SK-N-SH treated with all-trans-retinoic acid at 6 μM for 48 hours (cell line): ENCODE results near the gene NUP214.

ENCODE experiments used
- BACH2 ChIP-seq: fragments of 250-450 bp; sonication (Bioruptor Pico); IDR thresholded peaks from 2 replicates; pipeline ENCODE4 v1.9.0; 2021; ENCODE audit warnings: mild to moderate bottlenecking, borderline replicate concordance
- CSDC2 ChIP-seq: fragments of 250-450 bp; sonication (Bioruptor Pico); IDR thresholded peaks from 2 replicates; pipeline ENCODE4 v1.5.0; 2020; ENCODE audit warnings: mild to moderate bottlenecking, moderate library complexity
- ISL1 ChIP-seq: fragments of 250-450 bp; sonication (Bioruptor Pico); IDR thresholded peaks from 2 replicates; pipeline ENCODE4 v2.1.2; 2022; ENCODE audit warnings: mild to moderate bottlenecking, moderate library complexity
- PATZ1 ChIP-seq: fragments of 250-450 bp; sonication (Bioruptor Pico); IDR thresholded peaks from 2 replicates; pipeline ENCODE4 v1.8.0; 2020; ENCODE audit warnings: mild to moderate bottlenecking, moderate library complexity, borderline replicate concordance
- POU6F1 ChIP-seq: fragments of 250-450 bp; sonication (Bioruptor Pico); IDR thresholded peaks from 2 replicates; pipeline ENCODE4 v1.8.0; 2021; ENCODE audit warnings: low read depth, mild to moderate bottlenecking, moderate library complexity, borderline replicate concordance
- PPARA ChIP-seq: fragments of 250-450 bp; sonication (Bioruptor Pico); IDR thresholded peaks from 2 replicates; pipeline ENCODE4 v1.5.0; 2020; ENCODE audit warnings: mild to moderate bottlenecking, borderline replicate concordance
- RARB ChIP-seq: fragments of 250-450 bp; sonication (Bioruptor Pico); IDR thresholded peaks from 2 replicates; pipeline ENCODE4 v1.8.0; 2021; ENCODE audit warnings: mild to moderate bottlenecking, moderate library complexity
- SNAI2 ChIP-seq: fragments of 250-450 bp; sonication (Bioruptor Pico); IDR thresholded peaks from 2 replicates; pipeline ENCODE4 v1.5.0; 2020; ENCODE audit warnings: mild to moderate bottlenecking, moderate library complexity
- ZFP3 ChIP-seq: fragments of 250-450 bp; sonication (Bioruptor Pico); IDR thresholded peaks from 2 replicates; pipeline ENCODE4 v1.5.0; 2020; ENCODE audit warnings: mild to moderate bottlenecking, moderate library complexity
- ZNF8 ChIP-seq: fragments of 450-650 bp; formaldehyde crosslinking; IDR thresholded peaks from 2 replicates; pipeline ENCODE4 v1.5.0; 2020; ENCODE audit warnings: mild to moderate bottlenecking, moderate library complexity

DNA sequence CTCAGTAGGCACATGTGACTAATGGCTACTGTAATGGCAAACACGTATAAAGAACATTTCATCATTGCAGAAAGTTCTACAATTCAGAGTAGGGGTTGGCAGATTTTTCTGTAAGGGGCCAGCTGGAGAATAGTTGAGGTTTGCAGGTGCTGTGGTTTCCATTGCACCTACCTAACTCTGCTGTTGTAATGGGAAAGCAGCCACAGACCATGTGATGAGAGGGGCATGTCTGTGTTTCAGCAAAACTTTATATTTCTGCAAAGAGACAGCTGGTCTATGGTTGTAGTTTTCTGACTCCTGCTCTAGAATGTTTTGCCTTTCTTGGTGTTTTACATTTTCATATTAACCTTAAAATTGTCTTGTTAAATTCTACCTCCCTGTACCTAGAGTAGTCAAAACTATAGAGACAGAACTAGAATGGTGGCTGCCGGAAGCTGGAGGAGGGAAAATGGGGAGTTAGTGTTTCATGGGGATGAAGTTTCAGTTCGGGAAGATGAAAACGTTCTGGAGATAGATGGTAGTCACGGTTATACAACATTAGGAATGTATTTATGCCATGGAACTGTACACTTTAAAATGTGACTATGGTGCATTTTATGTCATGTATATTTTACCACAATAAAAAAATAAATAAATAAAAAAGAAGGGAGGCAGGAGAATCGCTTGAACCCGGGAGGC, 44.3 kb downstream of the NUP214 start:
- TF ChIP-seq PATZ1 (CRISPR knock-in tag), result no peak
- TF ChIP-seq ISL1 (CRISPR knock-in tag), result no peak
- TF ChIP-seq ZFP3 (CRISPR knock-in tag), result no peak
- TF ChIP-seq SNAI2 (CRISPR knock-in tag), result no peak
- no peak for TF ChIP-seq CSDC2 (CRISPR knock-in tag)
- TF ChIP-seq BACH2 (CRISPR knock-in tag), result no peak
- no peak for TF ChIP-seq PPARA
- no peak for TF ChIP-seq POU6F1
- TF ChIP-seq RARB (CRISPR knock-in tag), result no peak
- no peak for TF ChIP-seq ZNF8 (CRISPR knock-in tag)
